Ishikawa (cell line): ENCODE data around the gene CARD14.

ENCODE experiments used
- EP300 ChIP-seq: IDR thresholded peaks from 2 replicates; pipeline ENCODE4 v1.6.1; 2012; ENCODE audit warnings: borderline replicate concordance
- FOXM1 ChIP-seq: IDR thresholded peaks from 2 replicates; pipeline ENCODE4 v1.6.1; 2012; ENCODE audit warnings: low read depth, borderline replicate concordance
- NFIC ChIP-seq: IDR thresholded peaks from 2 replicates; pipeline ENCODE4 v1.6.1; 2012
- RAD21 ChIP-seq: IDR thresholded peaks from 2 replicates; pipeline ENCODE4 v1.6.1; 2012; ENCODE audit warnings: low read depth
- TCF12 ChIP-seq: IDR thresholded peaks from 2 replicates; pipeline ENCODE4 v1.6.1; 2012; ENCODE audit warnings: low read depth
- YY1 ChIP-seq: IDR thresholded peaks from 2 replicates; pipeline ENCODE4 v1.6.1; 2012; ENCODE audit warnings: low read depth
- TF ChIP-seq, protein P1 (sequence below): IDR thresholded peaks from 2 replicates; pipeline ENCODE4 v1.6.1; 2012

DNA sequence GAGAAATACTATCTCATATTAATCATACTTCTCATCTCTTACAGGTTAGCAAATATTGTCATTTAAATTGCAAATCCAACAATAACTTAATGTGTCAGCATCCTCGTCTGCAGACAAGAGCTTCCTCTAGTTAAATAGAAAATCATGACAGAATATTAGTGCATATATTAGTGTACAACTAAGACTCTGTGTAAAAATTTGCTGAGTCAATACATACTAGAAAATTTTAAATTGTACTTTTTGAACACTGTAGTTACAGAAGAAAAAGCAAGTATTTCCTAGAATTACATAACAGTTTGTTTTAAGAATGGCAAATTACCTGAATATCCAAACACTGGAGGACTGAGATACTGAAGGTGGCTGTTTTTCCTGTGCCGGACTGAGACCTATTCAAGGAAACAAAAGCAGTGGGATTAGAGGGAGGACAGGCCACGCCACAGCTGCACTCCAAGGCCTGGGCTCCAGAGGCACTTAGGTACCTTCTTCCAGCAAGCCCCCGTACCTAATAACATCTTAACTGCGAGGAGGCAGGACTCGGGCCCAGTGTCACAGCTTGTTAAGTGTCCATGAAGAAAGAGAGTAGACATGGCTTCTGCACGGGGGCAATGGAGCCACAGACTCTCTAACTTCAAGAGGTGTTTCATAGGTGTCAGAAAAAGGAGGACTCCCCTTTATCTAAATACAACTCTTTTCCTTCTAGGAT lies 28.2 kb upstream of the CARD14 start:
- TF ChIP-seq NFIC (no peak), FOXM1 (no peak), TCF12 (no peak), YY1 (no peak), EP300 (no peak), RAD21 (no peak)
- TF ChIP-seq, protein P1, sequence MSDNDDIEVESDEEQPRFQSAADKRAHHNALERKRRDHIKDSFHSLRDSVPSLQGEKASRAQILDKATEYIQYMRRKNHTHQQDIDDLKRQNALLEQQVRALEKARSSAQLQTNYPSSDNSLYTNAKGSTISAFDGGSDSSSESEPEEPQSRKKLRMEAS, result no peak
